Muscle of leg (tissue), 11 donors: ENCODE results near the gene IDH2. TPM values are rescaled to one million over a fixed set of nuclear protein-coding genes. Genes with fewer than 3 reads are reported as not detected.
"Not testable (repeated sequence)": the region's sequence is repeated elsewhere in the genome, so short reads cannot be mapped to it uniquely, and the experiment has no call there.

Experiments
- DNase-seq: peaks from one replicate; pipeline ENCODE4 v3.0.0; 2013
- H3K27ac ChIP-seq: one replicate; pipeline ENCODE4 v1.5.1; 2013; ENCODE audit warnings: mild to moderate bottlenecking, low read length, control low read depth
- H3K27me3 ChIP-seq: one replicate; pipeline ENCODE4 v1.6.1; 2013; ENCODE audit warnings: low read length; ENCODE audit not compliant: control insufficient read depth, insufficient read depth
- H3K36me3 ChIP-seq: one replicate; pipeline ENCODE4 v1.6.1; 2013; ENCODE audit warnings: low read length; ENCODE audit not compliant: control insufficient read depth, insufficient read depth
- H3K4me1 ChIP-seq: one replicate; pipeline ENCODE4 v1.6.1; 2013; ENCODE audit warnings: low read length; ENCODE audit not compliant: control insufficient read depth, insufficient read depth
- H3K4me3 ChIP-seq: one replicate; pipeline ENCODE4 v1.5.1; 2013; ENCODE audit warnings: low read length, control low read depth
- H3K9me3 ChIP-seq: replicated peaks from 2 replicates; pipeline ENCODE4 v1.6.1; 2013; ENCODE audit warnings: low read depth, low read length; ENCODE audit not compliant: control insufficient read depth
- WGBS: methylation state at CpG from one replicate; pipeline ENCODE4 v1.1.5; 2013; ENCODE audit warnings: missing lambda C conversion rate; ENCODE audit not compliant: insufficient coverage; 5-methylcytosine and 5-hydroxymethylcytosine counted together
- polyA plus RNA-seq, 8 donors: library from polyadenylated mRNA; unstranded; fragments of 120-200 nt; gene quantifications; one replicate each; pipeline versions ENCODE4 v1.2.1 to v1.2.3, GENCODE V29; 2013; ENCODE audit warnings: inconsistent platforms in 1 of 8, low replicate concordance in 1 of 8; ENCODE audit not compliant: insufficient read length in 8 of 8, insufficient read depth in 1 of 8
- total RNA-seq: library from RNA; stranded (reverse); fragments of 120-200 nt; gene quantifications from one replicate; pipeline ENCODE4 v1.2.4, GENCODE V29; 2013

IDH2 gene
- total and polyA plus RNA-seq, 9 donors, result 215 to 286 (median 259) TPM

GRCh38 chr15:90142216-90143165 lies 40.2 kb upstream of the IDH2 start:
- Histone ChIP-seq H3K4me3 (no peak overlapping the region), H3K9me3 (no peaks in the 10 kb centered on the region), H3K27me3 (no peaks in the 10 kb centered on the region), H3K36me3 (no peaks in the 10 kb centered on the region), H3K4me1 (peaks cover 15% of the 10 kb centered on the region), H3K27ac (peak overlapping the region; percentile 7)
- DNase-seq, result no peak
- 93% methylated on average over 11 of the region's 21 CpGs for WGBS

DNA sequence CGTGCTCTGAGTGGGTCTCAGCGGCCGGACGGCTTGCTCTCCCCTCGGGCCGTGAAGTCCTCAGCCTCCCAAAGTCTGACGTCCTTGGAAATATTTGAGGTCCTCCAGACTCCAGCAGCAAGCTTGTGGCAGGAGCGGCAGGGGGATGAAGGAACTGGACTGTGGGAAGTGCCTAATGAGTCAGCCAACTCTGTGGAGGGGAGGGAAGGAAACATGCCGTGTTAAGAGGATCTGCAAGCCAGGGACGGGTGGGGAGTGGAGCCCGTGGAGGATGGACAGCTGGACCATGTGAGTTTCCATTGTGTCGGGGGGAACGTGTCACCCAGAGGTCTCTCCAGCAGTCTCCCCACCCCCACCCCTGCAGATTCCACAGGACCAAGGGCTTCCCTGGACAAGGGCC lies 39.4 kb upstream of the IDH2 start:
- Histone ChIP-seq H3K4me3 (no peak overlapping the region), H3K27me3 (no peaks in the 10 kb centered on the region), H3K9me3 (no peaks in the 10 kb centered on the region), H3K4me1 (peaks cover 15% of the 10 kb centered on the region), H3K36me3 (no peaks in the 10 kb centered on the region), H3K27ac (no peak overlapping the region)
- WGBS, result 66% methylated on average over 9 of the region's 13 CpGs
- DNase-seq, result no peak

GRCh38 chr15:90139549-90139948 lies 37.3 kb upstream of the IDH2 start:
- H3K4me3 ChIP-seq, H3K27me3 ChIP-seq, H3K27ac ChIP-seq, H3K36me3 ChIP-seq, DNase-seq, H3K4me1 ChIP-seq, H3K9me3 ChIP-seq: not testable (repeated sequence)
- 93% methylated on average over 8 of the region's 8 CpGs for WGBS

GRCh38 chr15:90138071-90138833 lies 36.0 kb upstream of the IDH2 start:
- Histone ChIP-seq H3K27ac (no peak overlapping the region), H3K27me3 (no peaks in the 10 kb centered on the region), H3K9me3 (no peaks in the 10 kb centered on the region), H3K4me3 (no peak overlapping the region), H3K36me3 (no peaks in the 10 kb centered on the region), H3K4me1 (peaks cover 3% of the 10 kb centered on the region)
- WGBS, result 88% methylated on average over 11 of the region's 11 CpGs
- no peak for DNase-seq

DNA sequence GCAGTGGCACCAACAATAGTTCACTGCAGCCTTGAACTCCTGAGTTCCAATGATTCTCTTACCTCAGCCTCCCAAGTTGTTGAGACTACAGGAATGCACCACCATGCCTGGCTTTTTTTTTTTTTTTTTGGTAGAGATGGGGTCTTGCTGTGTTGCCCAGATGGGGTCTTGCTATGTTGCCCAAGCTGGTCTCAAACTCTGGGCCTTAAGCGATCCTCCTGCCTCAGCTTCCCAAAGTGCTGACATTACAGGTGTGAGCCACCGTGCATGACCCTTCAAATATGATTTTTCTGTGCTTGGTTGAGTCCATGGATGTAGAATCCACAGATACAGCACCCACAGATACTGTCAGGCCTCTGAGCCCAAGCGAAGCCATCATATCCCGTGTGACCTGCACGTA lies 30.2 kb upstream of the IDH2 start:
- no peaks in the 10 kb centered on the region for H3K4me1 ChIP-seq
- DNase-seq, result no peak
- H3K4me3 ChIP-seq, result no peak overlapping the region
- H3K27me3 ChIP-seq, result peaks cover 3% of the 10 kb centered on the region
- no peaks in the 10 kb centered on the region for H3K9me3 ChIP-seq
- H3K27ac ChIP-seq, result no peak overlapping the region
- 77% methylated on average over 3 of the region's 5 CpGs for whole genome bisulfite sequencing
- H3K36me3 ChIP-seq, result no peaks in the 10 kb centered on the region

DNA sequence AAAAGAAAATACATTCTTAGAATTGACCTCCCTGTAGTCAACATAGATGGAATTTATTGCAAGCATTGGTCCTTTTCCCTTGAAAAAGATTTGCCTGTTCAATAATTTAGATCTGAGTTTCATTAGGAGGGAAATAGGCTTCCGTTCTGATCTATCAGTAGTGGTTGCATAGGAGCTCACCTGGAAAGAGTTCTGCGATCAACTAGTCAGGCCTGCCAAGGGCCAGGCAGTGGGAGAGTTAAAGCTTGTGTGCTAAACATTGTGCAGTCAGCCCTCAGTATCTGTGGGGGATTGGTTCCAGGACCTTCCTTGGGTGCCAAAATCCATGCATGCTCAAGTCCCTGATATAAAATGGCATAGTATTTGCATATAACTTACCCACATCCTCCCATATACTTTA lies 29.6 kb upstream of the IDH2 start:
- H3K27ac ChIP-seq, result no peak overlapping the region
- peaks cover 2% of the 10 kb centered on the region for H3K4me1 ChIP-seq
- peaks cover 3% of the 10 kb centered on the region for H3K27me3 ChIP-seq
- no peak overlapping the region for H3K4me3 ChIP-seq
- H3K36me3 ChIP-seq, result no peaks in the 10 kb centered on the region
- H3K9me3 ChIP-seq, result no peaks in the 10 kb centered on the region
- WGBS, result 95% methylated on average over 2 of the region's 2 CpGs
- no peak for DNase-seq

DNA sequence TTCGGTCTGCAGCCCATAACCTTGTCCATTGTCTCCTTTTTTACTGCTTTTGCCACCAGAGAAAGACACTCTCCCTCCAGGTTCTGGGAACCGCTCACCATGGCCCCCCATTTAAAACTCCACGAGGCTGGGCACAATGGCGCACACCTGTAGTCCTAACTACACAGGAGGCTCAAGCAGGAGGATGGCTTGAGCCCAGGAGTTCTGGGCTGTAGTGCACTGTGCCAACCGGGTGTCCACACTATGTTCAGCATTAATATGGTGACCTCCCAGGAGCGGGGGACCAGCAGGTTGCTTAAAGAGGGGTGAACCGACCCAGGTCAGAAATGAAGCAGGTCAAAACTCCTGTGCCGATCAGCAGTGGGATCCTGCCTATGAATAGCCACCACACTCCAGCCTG lies 28.0 kb upstream of the IDH2 start:
- Histone ChIP-seq H3K9me3 (no peaks in the 10 kb centered on the region), H3K4me1 (peaks cover 7% of the 10 kb centered on the region), H3K36me3 (no peaks in the 10 kb centered on the region), H3K4me3 (no peak overlapping the region), H3K27me3 (peaks cover 8% of the 10 kb centered on the region), H3K27ac (no peak overlapping the region)
- WGBS, result 90% methylated on average over 5 of the region's 8 CpGs
- DNase-seq, result no peak

- DNase-seq, result peak; percentile 41
- H3K4me3 ChIP-seq, result no peak overlapping the region
- H3K27me3 ChIP-seq, result peaks cover 8% of the 10 kb centered on the region
- H3K9me3 ChIP-seq, result no peaks in the 10 kb centered on the region
- H3K36me3 ChIP-seq, result no peaks in the 10 kb centered on the region
- 4% methylated on average over 7 of the region's 10 CpGs for WGBS
- no peak overlapping the region for H3K27ac ChIP-seq
- peaks cover 7% of the 10 kb centered on the region for H3K4me1 ChIP-seq
Measured at GRCh38 chr15:90126596-90127435, 24.5 kb upstream of the IDH2 start.

DNA sequence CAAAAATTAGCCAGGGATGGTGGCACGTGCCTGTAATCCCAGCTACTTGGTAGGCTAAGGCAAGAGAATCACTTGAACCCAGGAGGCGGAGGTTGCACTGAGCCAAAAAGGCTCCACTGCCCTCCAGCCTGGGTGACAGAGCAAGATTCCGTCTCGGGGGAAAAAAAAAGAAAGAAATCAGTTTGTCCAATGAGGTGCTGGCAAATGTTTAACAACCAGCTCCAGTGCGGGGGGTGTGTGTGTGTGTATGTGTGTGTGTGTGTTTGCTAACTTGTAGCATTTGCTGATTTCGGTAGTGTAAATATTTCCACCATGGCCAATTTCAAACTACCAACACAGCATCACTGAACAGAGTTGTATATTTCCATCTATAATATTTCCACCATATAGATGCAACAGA lies 23.8 kb upstream of the IDH2 start:
- no peak overlapping the region for H3K4me3 ChIP-seq
- H3K27me3 ChIP-seq, result peaks cover 8% of the 10 kb centered on the region
- no peak for DNase-seq
- no peaks in the 10 kb centered on the region for H3K36me3 ChIP-seq
- H3K9me3 ChIP-seq, result no peaks in the 10 kb centered on the region
- peaks cover 7% of the 10 kb centered on the region for H3K4me1 ChIP-seq
- WGBS, result 81% methylated on average over 3 of the region's 6 CpGs
- H3K27ac ChIP-seq, result no peak overlapping the region

DNA sequence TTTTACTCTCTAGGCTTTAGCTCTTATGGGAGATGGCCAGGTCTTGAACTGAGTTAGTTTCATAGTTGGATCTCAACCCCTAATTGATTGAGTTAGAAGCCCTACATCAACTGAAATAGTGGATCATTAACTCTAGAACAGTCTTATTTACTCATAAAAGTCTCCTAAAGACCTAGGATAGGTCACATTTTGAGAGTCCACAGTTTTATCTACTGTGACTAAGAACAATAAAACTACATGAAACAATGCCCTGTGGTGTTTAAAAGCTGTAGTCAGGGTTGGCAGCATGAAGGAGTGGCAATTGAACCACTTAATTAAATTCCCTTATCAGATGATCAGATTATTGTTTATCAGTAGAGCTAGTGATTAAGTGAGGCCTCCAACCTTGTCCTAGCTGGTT lies 22.2 kb upstream of the IDH2 start:
- no peak overlapping the region for H3K4me3 ChIP-seq
- peaks cover 5% of the 10 kb centered on the region for H3K27me3 ChIP-seq

More for the DNA sequence above, 22.2 kb upstream of the IDH2 start:
- Histone ChIP-seq H3K36me3 (no peaks in the 10 kb centered on the region), H3K9me3 (no peaks in the 10 kb centered on the region), H3K27ac (no peak overlapping the region), H3K4me1 (peaks cover 7% of the 10 kb centered on the region)
- no peak for DNase-seq
